ENCODE results near the gene ZDHHC15.
"Not testable (repeated sequence)": the region's sequence is repeated elsewhere in the genome, so short reads cannot be mapped to it uniquely, and the experiment has no call there.

Gene ZDHHC15, protein sequence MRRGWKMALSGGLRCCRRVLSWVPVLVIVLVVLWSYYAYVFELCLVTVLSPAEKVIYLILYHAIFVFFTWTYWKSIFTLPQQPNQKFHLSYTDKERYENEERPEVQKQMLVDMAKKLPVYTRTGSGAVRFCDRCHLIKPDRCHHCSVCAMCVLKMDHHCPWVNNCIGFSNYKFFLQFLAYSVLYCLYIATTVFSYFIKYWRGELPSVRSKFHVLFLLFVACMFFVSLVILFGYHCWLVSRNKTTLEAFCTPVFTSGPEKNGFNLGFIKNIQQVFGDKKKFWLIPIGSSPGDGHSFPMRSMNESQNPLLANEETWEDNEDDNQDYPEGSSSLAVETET

DNA sequence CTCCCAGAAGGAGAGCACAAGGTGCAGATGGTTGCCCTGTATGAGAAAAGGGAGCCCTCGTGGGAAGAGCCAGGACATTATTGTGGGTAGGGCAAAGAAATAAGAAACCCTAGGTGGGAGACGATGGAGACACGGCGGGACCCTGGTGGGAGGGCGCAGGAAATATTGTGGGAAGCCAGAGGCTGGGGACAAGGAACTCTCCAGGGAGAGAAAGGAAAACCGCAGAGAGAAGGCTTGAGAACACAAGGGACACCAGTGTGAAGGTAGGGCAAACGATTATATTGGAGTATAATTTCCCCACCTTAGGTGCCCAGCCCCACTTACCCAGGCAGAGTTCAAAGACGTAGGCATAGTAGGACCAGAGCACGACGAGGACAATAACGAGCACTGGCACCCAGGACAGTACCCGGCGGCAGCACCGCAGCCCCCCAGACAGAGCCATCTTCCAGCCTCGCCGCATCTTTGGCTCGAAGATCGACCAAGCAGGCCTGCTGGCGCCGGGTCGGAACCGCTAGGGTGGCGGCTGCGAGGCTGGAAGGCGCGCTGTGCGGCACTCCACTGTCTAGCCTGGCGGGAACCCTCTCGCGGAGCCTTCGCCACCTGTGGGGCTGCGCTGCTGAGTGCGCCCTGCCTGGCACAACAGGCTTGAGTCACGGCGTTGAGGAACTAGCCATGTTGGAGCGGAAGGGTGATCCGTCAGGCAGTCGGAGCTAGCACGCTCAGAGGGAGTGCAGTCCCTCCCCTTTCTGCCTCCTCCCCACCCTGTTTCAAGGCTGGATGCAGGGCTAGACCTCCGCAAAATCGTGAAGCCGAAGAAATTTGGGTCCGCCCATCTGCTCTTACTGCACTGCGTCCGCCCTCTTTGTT lies at the start of gene ZDHHC15:
Gene ZDHHC15 (minus strand): TSS at position 473 of the 867 bp plus-strand sequence. CDS start 13 bp downstream, at position 460.
- Mint-ChIP-seq H3K36me3 (no peaks in the 10 kb centered on the region), H3K27me3 (no peaks in the 10 kb centered on the region), H3K27ac (peak within 1 kb of the TSS; percentile 72), H3K9me3 (ENCODE audit: low read depth) (no peaks in the 10 kb centered on the region), H3K4me1 (ENCODE audit: low read depth) (peaks cover 25% of the 10 kb centered on the region), H3K4me3 (peak within 1 kb of the TSS; percentile 85)

GRCh38 chrX:75560544-75560943 lies 37.7 kb upstream of the ZDHHC15 start:
- not testable (repeated sequence) for H3K4me1 Mint-ChIP-seq (ENCODE audit: low read depth); H3K9me3 Mint-ChIP-seq (ENCODE audit: low read depth); H3K36me3 Mint-ChIP-seq; H3K27me3 Mint-ChIP-seq; H3K4me3 Mint-ChIP-seq; H3K27ac Mint-ChIP-seq

- peaks cover 5% of the 10 kb centered on the region for H3K36me3 Mint-ChIP-seq
- H3K4me1 Mint-ChIP-seq (ENCODE audit: low read depth) = peaks cover 5% of the 10 kb centered on the region
- H3K27me3 Mint-ChIP-seq = no peaks in the 10 kb centered on the region
- no peak overlapping the region for H3K4me3 Mint-ChIP-seq
- H3K9me3 Mint-ChIP-seq (ENCODE audit: low read depth) = peaks cover 5% of the 10 kb centered on the region
- no peak overlapping the region for H3K27ac Mint-ChIP-seq
Observed at GRCh38 chrX:75547783-75548182, 24.9 kb upstream of the ZDHHC15 start.

DNA sequence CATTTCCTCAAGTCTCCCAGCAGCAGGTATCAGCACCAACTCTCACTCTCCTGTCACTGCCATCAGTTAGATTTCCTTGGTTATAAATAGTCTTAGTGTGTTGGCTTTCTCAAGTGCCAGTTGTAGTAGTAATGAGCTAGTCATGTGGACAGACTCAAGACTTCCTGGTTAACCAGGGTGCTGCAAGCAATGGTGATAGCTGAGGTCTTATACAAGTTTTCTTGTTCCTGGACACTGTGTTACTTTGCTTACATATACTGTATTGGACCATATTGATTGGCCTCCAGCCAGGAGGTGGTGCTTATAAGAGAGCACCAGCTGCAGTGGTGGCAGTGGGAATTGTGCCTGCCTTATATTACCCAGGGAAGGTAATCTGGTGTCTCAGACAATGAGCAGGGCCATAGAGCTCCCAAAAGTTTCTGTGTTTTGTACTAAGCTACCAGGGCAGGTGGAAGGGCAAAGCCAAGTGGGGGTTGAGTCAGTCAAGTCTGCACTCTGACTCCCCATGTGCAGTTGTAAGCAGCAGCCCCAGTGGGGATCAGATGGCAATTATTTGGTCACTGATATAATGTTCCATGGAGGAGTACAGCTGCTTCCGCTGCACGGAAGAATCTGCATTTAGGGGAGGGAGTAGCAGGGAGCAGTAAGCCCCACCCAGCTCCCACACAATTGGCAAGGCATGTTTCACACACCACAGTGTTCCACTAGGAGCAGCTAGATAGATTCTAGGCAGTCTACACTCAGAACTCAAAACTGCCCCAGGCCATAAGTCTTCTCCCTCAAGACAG lies 24.1 kb upstream of the ZDHHC15 start:
- peaks cover 5% of the 10 kb centered on the region for H3K4me1 Mint-ChIP-seq (ENCODE audit: low read depth)
- no peaks in the 10 kb centered on the region for H3K27me3 Mint-ChIP-seq
- H3K27ac Mint-ChIP-seq = no peak overlapping the region
- H3K36me3 Mint-ChIP-seq = peaks cover 6% of the 10 kb centered on the region
- H3K4me3 Mint-ChIP-seq = no peak overlapping the region
- H3K9me3 Mint-ChIP-seq (ENCODE audit: low read depth) = peaks cover 5% of the 10 kb centered on the region

DNA sequence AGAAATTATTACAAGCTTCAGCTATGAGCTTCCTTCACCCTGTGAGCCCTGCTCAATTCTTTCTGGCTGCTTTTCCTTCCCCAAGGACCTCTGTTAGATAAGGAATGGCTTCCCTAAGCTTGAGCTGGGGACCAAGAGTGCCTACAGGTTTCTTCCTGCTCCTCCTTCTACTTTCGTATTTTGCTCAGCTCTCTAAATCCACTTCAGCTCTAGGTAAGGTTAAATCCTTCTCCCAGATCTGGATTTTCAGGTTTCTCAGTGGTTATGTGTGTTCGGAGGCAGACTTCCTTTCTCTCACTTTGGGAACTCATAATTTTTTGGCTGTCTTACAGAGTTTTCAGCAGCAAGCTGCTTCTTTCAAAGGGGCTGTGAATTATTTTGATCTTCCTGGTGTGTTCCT lies 21.9 kb upstream of the ZDHHC15 start:
- Mint-ChIP-seq H3K4me1 (ENCODE audit: low read depth) (peaks cover 5% of the 10 kb centered on the region), H3K9me3 (ENCODE audit: low read depth) (no peaks in the 10 kb centered on the region), H3K27me3 (no peaks in the 10 kb centered on the region), H3K4me3 (no peak overlapping the region), H3K36me3 (peaks cover 6% of the 10 kb centered on the region), H3K27ac (no peak overlapping the region)

GRCh38 chrX:75483933-75484332 lies 38.9 kb downstream of the ZDHHC15 start:
- H3K9me3 Mint-ChIP-seq (ENCODE audit: low read depth) = peaks cover 4% of the 10 kb centered on the region
- no peaks in the 10 kb centered on the region for H3K36me3 Mint-ChIP-seq
- H3K27ac Mint-ChIP-seq = no peak overlapping the region
- no peaks in the 10 kb centered on the region for H3K4me1 Mint-ChIP-seq (ENCODE audit: low read depth)
- no peak overlapping the region for H3K4me3 Mint-ChIP-seq
- no peaks in the 10 kb centered on the region for H3K27me3 Mint-ChIP-seq

DNA sequence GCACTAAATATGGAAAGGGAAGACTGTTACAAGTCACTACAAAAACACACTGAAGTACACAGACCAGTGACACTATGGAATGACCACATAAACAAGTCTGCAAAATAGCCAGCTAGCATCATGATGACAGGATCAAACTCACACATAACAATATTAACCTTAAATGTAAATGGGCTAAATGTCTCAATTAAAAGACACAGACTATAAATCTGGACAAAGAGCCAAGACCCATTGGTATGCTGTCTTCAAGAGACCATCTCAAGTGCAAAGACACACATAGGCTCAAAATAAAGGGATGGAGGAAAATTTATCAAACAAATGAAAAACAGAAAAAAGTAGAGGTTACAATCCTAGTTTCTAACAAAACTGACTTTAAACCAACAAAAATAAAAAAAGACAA lies 61.1 kb downstream of the ZDHHC15 start:
- H3K4me3 Mint-ChIP-seq; H3K27ac Mint-ChIP-seq; H3K27me3 Mint-ChIP-seq; H3K36me3 Mint-ChIP-seq; H3K4me1 Mint-ChIP-seq (ENCODE audit: low read depth): not testable (repeated sequence)
- H3K9me3 Mint-ChIP-seq (ENCODE audit: low read depth) = peaks cover 18% of the 10 kb centered on the region

GRCh38 chrX:75421688-75422230 lies 101.1 kb downstream of the ZDHHC15 start:
- no peaks in the 10 kb centered on the region for H3K9me3 Mint-ChIP-seq (ENCODE audit: low read depth)
- H3K27ac Mint-ChIP-seq = no peak overlapping the region
- H3K27me3 Mint-ChIP-seq = no peaks in the 10 kb centered on the region
- H3K4me1 Mint-ChIP-seq (ENCODE audit: low read depth) = no peaks in the 10 kb centered on the region
- H3K36me3 Mint-ChIP-seq = no peaks in the 10 kb centered on the region
- no peak overlapping the region for H3K4me3 Mint-ChIP-seq

DNA sequence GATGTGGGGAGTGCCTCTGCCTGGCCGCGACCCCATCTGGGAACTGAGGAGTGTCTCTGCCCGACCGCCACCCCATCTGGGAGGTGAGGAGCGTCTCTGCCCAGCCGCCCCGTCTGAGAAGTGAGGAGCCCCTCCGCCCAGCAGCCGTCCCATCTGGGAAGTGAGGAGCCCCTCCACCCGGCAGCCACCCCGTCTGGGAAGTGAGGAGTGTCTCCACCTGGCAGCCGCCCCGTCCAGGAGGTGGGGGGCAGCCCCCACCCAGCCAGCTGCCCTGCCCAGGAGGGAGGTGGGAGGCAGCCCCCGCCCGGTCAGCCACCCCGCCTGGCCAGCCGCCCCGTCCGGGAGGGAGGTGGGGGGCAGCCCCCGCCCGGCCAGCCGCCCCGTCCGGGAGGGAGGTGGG lies 115.7 kb downstream of the ZDHHC15 start:
- H3K9me3 Mint-ChIP-seq (ENCODE audit: low read depth) = peaks cover 11% of the 10 kb centered on the region
- H3K4me1 Mint-ChIP-seq (ENCODE audit: low read depth); H3K27ac Mint-ChIP-seq; H3K4me3 Mint-ChIP-seq; H3K27me3 Mint-ChIP-seq: not testable (repeated sequence)
- peaks cover 11% of the 10 kb centered on the region for H3K36me3 Mint-ChIP-seq

DNA sequence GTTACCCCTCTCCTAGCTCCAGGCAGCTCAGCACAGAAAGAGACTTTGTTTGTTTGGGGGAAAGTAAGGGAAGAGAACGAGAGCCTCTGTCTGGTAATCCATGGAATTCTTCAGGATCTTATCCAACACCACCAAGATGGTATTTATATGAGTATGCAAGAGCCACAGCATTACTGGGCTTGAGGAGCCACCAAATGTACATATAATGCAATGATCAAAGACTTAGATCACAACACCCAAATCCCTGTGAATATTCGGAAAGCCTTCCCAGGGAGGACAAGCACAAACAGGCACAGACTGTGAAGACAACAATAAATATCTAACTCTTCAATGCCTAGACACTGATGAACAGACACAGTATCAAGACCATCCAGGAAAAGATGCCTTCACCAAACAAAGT lies 132.4 kb downstream of the ZDHHC15 start:
- no peaks in the 10 kb centered on the region for H3K4me1 Mint-ChIP-seq (ENCODE audit: low read depth)
- no peak overlapping the region for H3K4me3 Mint-ChIP-seq
- peaks cover 12% of the 10 kb centered on the region for H3K9me3 Mint-ChIP-seq (ENCODE audit: low read depth)
- H3K36me3 Mint-ChIP-seq = peaks cover 10% of the 10 kb centered on the region
- no peak overlapping the region for H3K27ac Mint-ChIP-seq
- H3K27me3 Mint-ChIP-seq = no peaks in the 10 kb centered on the region

GRCh38 chrX:75369721-75370120 lies 153.1 kb downstream of the ZDHHC15 start:
- H3K27me3 Mint-ChIP-seq = no peaks in the 10 kb centered on the region
- no peaks in the 10 kb centered on the region for H3K9me3 Mint-ChIP-seq (ENCODE audit: low read depth)
- no peaks in the 10 kb centered on the region for H3K4me1 Mint-ChIP-seq (ENCODE audit: low read depth)
- H3K27ac Mint-ChIP-seq = no peak overlapping the region
- H3K4me3 Mint-ChIP-seq = no peak overlapping the region
- no peaks in the 10 kb centered on the region for H3K36me3 Mint-ChIP-seq

DNA sequence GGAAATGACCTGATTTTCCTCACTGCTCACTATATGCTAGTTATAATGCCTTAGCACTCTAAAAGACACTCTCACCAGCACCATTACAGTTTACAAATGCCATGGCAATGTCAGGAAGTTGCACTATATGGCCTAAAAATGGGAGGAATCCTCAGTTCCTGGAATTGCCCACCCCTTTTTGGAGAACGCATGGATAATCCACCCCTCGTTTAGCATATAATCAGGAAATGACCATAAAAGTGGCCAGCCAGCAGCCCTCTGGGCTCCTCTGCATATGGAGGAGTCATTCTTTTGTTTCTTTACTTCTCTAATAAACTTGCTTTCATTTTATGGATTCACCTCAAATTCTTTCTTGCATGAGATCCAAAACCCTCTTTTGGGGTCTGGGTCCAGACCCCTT lies 156.0 kb downstream of the ZDHHC15 start:
- H3K4me3 Mint-ChIP-seq = no peak overlapping the region
- H3K27ac Mint-ChIP-seq = no peak overlapping the region
- H3K4me1 Mint-ChIP-seq (ENCODE audit: low read depth) = no peaks in the 10 kb centered on the region
- no peaks in the 10 kb centered on the region for H3K9me3 Mint-ChIP-seq (ENCODE audit: low read depth)
- H3K36me3 Mint-ChIP-seq = peaks cover 3% of the 10 kb centered on the region
- no peaks in the 10 kb centered on the region for H3K27me3 Mint-ChIP-seq

GRCh38 chrX:75365243-75365975 lies 157.4 kb downstream of the ZDHHC15 start:
- Mint-ChIP-seq H3K27me3 (no peaks in the 10 kb centered on the region), H3K27ac (no peak overlapping the region), H3K4me1 (ENCODE audit: low read depth) (no peaks in the 10 kb centered on the region), H3K9me3 (ENCODE audit: low read depth) (no peaks in the 10 kb centered on the region), H3K36me3 (peaks cover 3% of the 10 kb centered on the region), H3K4me3 (no peak overlapping the region)

- no peaks in the 10 kb centered on the region for H3K27me3 Mint-ChIP-seq
- no peaks in the 10 kb centered on the region for H3K4me1 Mint-ChIP-seq (ENCODE audit: low read depth)
- H3K27ac Mint-ChIP-seq = no peak overlapping the region
- no peaks in the 10 kb centered on the region for H3K9me3 Mint-ChIP-seq (ENCODE audit: low read depth)
- H3K36me3 Mint-ChIP-seq = peaks cover 3% of the 10 kb centered on the region
- no peak overlapping the region for H3K4me3 Mint-ChIP-seq
Observed at GRCh38 chrX:75361788-75362187, 161.0 kb downstream of the ZDHHC15 start.
